Heart left ventricle (tissue), 16 donors: ENCODE data around the gene UBE2M. TPM values are rescaled to one million over a fixed set of nuclear protein-coding genes. Genes with fewer than 3 reads are reported as not detected.
"Not testable (repeated sequence)": the region's sequence is repeated elsewhere in the genome, so short reads cannot be mapped to it uniquely, and the experiment has no call there.

Source experiments
- ATAC-seq, 4 donors: fragments of 200-7000 bp; cut with Tn5 transposase; one replicate each; pipeline ENCODE4 v1.9.1; 2020 to 2022; ENCODE audit warnings: moderate library complexity in 4 of 4, mild to moderate bottlenecking in 3 of 4, moderate number of reproducible peaks in 1 of 4
- DNase-seq, 5 donors: peaks; one replicate each; pipeline ENCODE4 v3.0.0-alpha.2; 2020
- H3K27ac ChIP-seq, 12 donors: fragments of 200-600 bp; sonication (generic) in 4 of 12; one replicate each; pipeline versions ENCODE4 v1.5.0 to v1.8.0; 2016 to 2022; ENCODE audit warnings: mild to moderate bottlenecking in 2 of 12
- H3K27me3 ChIP-seq, 9 donors: fragments of 200-600 bp; sonication (generic) in 2 of 9; one replicate each; pipeline versions ENCODE4 v1.5.1 to v1.8.0; 2016 to 2022; ENCODE audit warnings: mild to moderate bottlenecking in 3 of 9
- H3K36me3 ChIP-seq, 9 donors: fragments of 200-600 bp; sonication (generic) in 2 of 9; one replicate each; pipeline versions ENCODE4 v1.5.0 to v1.8.0; 2018 to 2022; ENCODE audit warnings: mild to moderate bottlenecking in 2 of 9
- H3K4me1 ChIP-seq, 12 donors: fragments of 200-600 bp; sonication (generic) in 4 of 12; one replicate each; pipeline versions ENCODE4 v1.5.0 to v1.8.0; 2016 to 2022; ENCODE audit warnings: mild to moderate bottlenecking in 3 of 12
- H3K4me3 ChIP-seq, 12 donors: fragments of 200-600 bp; sonication (generic) in 4 of 12; one replicate each; pipeline versions ENCODE4 v1.5.0 to v1.8.0; 2017 to 2022; ENCODE audit warnings: mild to moderate bottlenecking in 9 of 12, moderate library complexity in 4 of 12
- H3K9me3 ChIP-seq, 12 donors: fragments of 200-600 bp; sonication (generic) in 4 of 12; one replicate each; pipeline versions ENCODE4 v1.5.0 to v1.8.0; 2016 to 2022; ENCODE audit warnings: mild to moderate bottlenecking in 1 of 12
- POLR2A ChIP-seq, 2 donors: fragments of 450-650 bp; IDR thresholded peaks; one replicate each; pipeline ENCODE4 v1.6.1; 2017; ENCODE audit warnings: antibody characterized with exemption in 2 of 2, mild to moderate bottlenecking in 2 of 2, moderate library complexity in 2 of 2
- WGBS, 4 donors: extraction: QIAGEN DNeasy Blood & Tissue Kit in 2 of 4; methylation state at CpG; one replicate each; pipeline versions ENCODE4 v1.1.5 to v1.1.7; 2013 to 2018; 5-methylcytosine and 5-hydroxymethylcytosine counted together
- intact Hi-C, 10 donors: fragments of 100-400 bp; cut with DNase I; formaldehyde crosslinking; loops; one replicate each; pipeline versions ENCODE4 v1.11.1 to v1.14.2; 2022
- long read RNA-seq, 3 donors: library from polyadenylated mRNA; unstranded; transcript quantifications; one replicate each; pipeline ENCODE4 v2.0.0, GENCODE V29; 2020 to 2021
- polyA plus RNA-seq, 2 donors: library from polyadenylated mRNA; stranded (reverse); fragments of 200-250 nt; gene quantifications; one replicate each; pipeline ENCODE4 v1.2.3, GENCODE V29; 2013
- total RNA-seq, 9 donors: library from RNA; depleted of rRNA in 2 of 9; stranded (reverse); fragments of >200 nt in 2 of 9; fragmentation: NEBNext Ultra II Directional in 3 of 9; extraction: Animal tissue kit (Norgen Biotek cat#: 25700) in 3 of 9; gene quantifications; one replicate each; pipeline versions ENCODE4 v1.1.0 to v1.2.4, GENCODE V29; 2016 to 2023
- TF ChIP-seq, protein P1 (sequence below), 12 donors: fragments of 200-600 bp; sonication (generic) in 4 of 12; IDR thresholded peaks; one replicate each; pipeline versions ENCODE4 v1.5.0 to v1.8.0; 2018 to 2022; ENCODE audit warnings: antibody characterized with exemption in 12 of 12, mild to moderate bottlenecking in 5 of 12
- donor health status: ischemic (EF 13 %, LVEDD 7.1; RV severe dilation, severe dysfunction).
- donor health status: healthy with polysubstance abuse.
- donor health status: DM: no; HTN: yes; CAD: no.
- donor health status: DM: no; HTN: no; CAD: no.
- donor health status: ischemic (EF 25% LVEDD 6.9; RV normal size, moderate dysfunction).
- donor health status: ischemic (EF 25% LVEDD 5.7; RV mildly dilated, moderate dysfunction).
- donor health status: healthy.
- donor health status: DM: yes; HTN: yes; CAD: no.
- donor health status: ischemic (EF 35%, LVEDD 5.7; RV mildly dilated, moderate dysfunction).
- donor health status: nonischemic (EF 11% LVEDD 7.7; RV severe dilation, severe dysfunction).
- donor health status: DM: yes; HTN: yes; CAD: no.
- donor health status: PGD.
- donor health status: ischemic (EF 29% LVEDD 5.4; RV normal size, mild dysfunction).
- donor health status: nonischemic (EF 23%, LVEDD 6.1; RV moderate dilation, normal function).

Gene UBE2M
- total RNA-seq (100 to 1,000 TPM in 6 of 9 donors, 10 to 100 TPM in 3; 35.3 to 139 (median 115) TPM), polyA plus RNA-seq (100 to 1,000 TPM in 1 of 2 donors, 10 to 100 TPM in 1; 64.7 to 114 TPM)
- long read RNA-seq, donor 1, transcript UBE2M-201 (6 exons, 1,508 nt), result major isoform, 184 of 204 reads
- long read RNA-seq, donor 1, partial matches to known transcripts, result 5 of 204 reads
- long read RNA-seq, donor 1, other reads (novel, unspliced or antisense), result 15 of 204 reads
- long read RNA-seq, donor 2, partial matches to known transcripts, result 1 of 5 reads
- long read RNA-seq, donor 2, other reads (novel, unspliced or antisense), result 2 of 5 reads
- long read RNA-seq, donor 3, transcript UBE2M-201 (6 exons, 1,508 nt), result major isoform, 160 of 170 reads
- long read RNA-seq, donor 3, partial matches to known transcripts, result 2 of 170 reads
- long read RNA-seq, donor 3, other reads (novel, unspliced or antisense), result 8 of 170 reads

DNA sequence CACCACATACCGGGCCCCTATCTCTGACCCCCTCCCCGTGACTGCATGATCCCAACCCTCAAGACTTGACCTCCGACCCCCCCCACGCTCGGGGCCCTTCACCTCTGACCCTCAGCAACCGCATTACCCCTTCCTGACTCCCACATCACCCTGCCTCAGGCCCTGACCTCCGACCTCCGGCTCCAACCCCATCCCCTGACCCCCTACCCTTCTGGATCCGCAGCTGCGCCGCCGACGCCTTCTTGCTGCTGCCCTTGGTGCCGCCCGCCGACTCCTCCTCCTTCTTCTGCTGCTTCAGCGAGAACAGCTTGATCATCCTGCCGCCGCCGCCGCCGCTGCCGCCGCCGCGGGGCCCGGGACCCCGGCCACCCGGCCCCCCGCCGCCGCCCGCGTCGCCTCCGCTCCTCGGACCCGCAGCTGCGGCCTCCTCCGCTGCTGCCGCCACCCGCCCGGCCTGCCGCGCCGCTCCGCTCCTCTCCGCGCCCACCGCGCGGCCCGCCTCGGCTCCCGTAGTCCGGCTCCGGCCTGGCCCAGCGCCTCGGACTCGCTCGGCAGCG, at the start of gene UBE2M:
UBE2M (minus strand) TSS at position 546 of the 557 bp plus-strand sequence; CDS start at position 316, 230 bp downstream.
- TF ChIP-seq POLR2A (IDR thresholded peaks at IDR 0.05), result no peak
- TF ChIP-seq, protein P1, sequence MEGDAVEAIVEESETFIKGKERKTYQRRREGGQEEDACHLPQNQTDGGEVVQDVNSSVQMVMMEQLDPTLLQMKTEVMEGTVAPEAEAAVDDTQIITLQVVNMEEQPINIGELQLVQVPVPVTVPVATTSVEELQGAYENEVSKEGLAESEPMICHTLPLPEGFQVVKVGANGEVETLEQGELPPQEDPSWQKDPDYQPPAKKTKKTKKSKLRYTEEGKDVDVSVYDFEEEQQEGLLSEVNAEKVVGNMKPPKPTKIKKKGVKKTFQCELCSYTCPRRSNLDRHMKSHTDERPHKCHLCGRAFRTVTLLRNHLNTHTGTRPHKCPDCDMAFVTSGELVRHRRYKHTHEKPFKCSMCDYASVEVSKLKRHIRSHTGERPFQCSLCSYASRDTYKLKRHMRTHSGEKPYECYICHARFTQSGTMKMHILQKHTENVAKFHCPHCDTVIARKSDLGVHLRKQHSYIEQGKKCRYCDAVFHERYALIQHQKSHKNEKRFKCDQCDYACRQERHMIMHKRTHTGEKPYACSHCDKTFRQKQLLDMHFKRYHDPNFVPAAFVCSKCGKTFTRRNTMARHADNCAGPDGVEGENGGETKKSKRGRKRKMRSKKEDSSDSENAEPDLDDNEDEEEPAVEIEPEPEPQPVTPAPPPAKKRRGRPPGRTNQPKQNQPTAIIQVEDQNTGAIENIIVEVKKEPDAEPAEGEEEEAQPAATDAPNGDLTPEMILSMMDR (IDR thresholded peaks at IDR 0.05), result no peak
- ATAC-seq, result no peak

DNA sequence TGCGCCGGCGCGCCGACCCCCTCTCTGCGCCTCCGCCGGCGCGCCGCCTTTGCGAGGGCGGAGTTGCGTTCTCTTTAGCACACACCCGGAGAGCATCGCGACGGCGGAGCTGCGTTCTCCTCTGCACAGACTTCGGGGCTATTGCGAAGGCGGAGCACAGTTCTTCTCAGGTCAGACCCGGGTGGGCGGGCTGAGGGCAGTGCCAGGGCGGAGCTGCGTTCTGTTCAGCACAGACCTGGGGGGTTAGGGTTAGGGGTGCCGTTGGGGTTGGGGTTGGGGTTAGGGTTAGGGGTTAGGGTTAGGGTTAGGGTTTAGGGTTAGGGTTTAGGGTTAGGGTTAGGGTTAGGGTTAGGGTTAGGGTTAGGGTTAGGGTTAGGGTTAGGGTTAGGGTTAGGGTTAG, 48.8 kb upstream of the UBE2M start:
- H3K4me3 ChIP-seq, DNase-seq, intact Hi-C loops, H3K9me3 ChIP-seq, H3K36me3 ChIP-seq, H3K27me3 ChIP-seq, H3K27ac ChIP-seq, H3K4me1 ChIP-seq: not testable (repeated sequence)
- WGBS, 4 donors, result 84 to 92% (median 88%) methylated on average over 9 to 28 of the region's 28 CpGs
- peak in 2 of 4 donors; percentile 38 to 55 for ATAC-seq

More for the DNA sequence above, at the start of gene UBE2M:
- Histone ChIP-seq H3K4me1 (peaks cover 13 to 73% (median 64%) of the 10 kb centered on the region in 12 donors), H3K36me3 (peaks cover 0 to 26% (median 16%) of the 10 kb centered on the region in 9 donors), H3K27me3 (peaks cover 0 to 14% (median 0%) of the 10 kb centered on the region in 9 donors), H3K9me3 (no peaks in the 10 kb centered on the region), H3K27ac (peak within 1 kb of the TSS; percentile 90 to 100 (median 100)), H3K4me3 (peak within 1 kb of the TSS; percentile 71 to 96 (median 77))
- intact Hi-C loops, result loop anchor here in 2 of 10 donors (2.0 kb wide), 1 partner anchor 15 kb away; the partner anchor contains the start of gene MZF1 (in 2 of the 2)
- peak in 4 of 5 donors; percentile 54 to 79 (median 73) for DNase-seq
- 1% methylated on average over 38 to 62 of the region's 62 CpGs for WGBS, 4 donors

DNA sequence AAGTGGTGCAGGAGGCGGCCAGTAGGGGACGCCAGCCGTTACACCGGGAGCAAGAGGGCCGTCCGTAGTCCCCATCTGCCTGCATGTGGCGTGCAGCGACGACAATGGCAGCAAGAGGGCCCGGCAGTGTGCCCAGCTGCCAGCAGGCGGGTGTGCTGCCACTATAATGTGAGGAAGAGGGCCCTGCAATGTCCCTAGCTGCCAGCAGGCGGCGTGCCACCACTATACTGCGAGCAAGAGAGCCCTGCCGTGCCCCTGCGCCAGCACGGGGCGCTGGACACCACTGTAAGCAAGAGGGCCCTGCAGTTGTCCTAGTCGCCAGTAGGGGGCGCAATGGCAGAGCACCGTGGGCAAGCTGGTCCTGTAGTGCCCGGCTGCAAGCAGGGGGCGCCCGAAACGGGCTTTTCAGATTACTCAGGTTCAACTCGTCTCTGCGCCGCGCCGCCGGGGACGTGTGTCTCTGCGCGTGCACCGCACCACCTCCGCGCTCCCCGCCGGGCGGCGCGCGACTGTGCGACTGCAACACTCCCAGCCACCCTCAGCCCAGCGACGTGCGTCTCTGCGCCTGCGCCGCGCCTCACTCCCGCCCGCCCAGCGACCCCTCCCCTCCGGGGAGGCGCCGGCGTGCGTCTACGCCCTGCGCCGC, 48.0 kb upstream of the UBE2M start:
- H3K27me3 ChIP-seq, ATAC-seq, H3K4me1 ChIP-seq, intact Hi-C loops, H3K27ac ChIP-seq, H3K36me3 ChIP-seq, H3K4me3 ChIP-seq, H3K9me3 ChIP-seq: not testable (repeated sequence)
- peak in 2 of 5 donors; percentile 15 to 24 for DNase-seq
- 76 to 79% (median 77%) methylated on average over 58 to 62 of the region's 62 CpGs for WGBS, 4 donors
- TF ChIP-seq, protein P1 (IDR thresholded peaks at IDR 0.05), result peak in 7 of 12 donors; percentile 10 to 42 (median 28)

DNA sequence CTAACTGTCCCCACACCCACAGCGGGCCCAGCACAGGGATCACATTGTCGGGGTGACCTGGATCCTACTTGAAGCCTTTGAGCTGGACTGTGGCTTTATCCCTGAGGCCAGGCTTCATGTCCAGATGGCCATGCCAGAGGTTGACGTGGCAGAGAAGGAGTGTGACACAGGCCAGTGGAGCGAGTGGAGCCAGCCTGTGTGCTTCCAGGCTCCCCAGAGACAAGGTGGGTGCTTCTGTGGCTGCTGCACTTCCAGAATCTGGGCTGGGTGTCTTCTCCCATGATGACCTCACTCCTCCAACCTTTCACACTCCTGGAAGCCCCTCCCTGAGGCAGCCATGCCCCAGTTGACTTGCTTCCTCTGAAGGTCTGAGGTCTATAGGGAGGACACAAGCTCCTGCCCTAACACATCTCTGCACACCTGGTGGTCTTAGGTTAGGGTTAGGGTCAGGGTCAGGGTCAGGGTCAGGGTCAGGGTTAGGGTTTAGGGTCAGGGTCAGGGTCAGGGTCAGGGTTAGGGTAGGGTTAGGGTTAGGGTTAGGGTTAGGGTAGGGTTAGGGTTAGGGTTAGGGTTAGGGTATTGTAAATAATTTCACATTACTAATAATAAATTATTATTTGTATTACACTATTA, 27.8 kb upstream of the UBE2M start:
- TF ChIP-seq, protein P1 (IDR thresholded peaks at IDR 0.05), result no peak
- no peak for TF ChIP-seq POLR2A (IDR thresholded peaks at IDR 0.05)
- ATAC-seq (peak in 1 of 4 donors; percentile 36), DNase-seq (peak in 1 of 5 donors; percentile 10)
- WGBS, 4 donors, result 93 to 100% (median 94%) methylated on average over 2 to 4 of the region's 4 CpGs
- intact Hi-C loops, result no loop called here
- Histone ChIP-seq H3K27me3 (no peaks in the 10 kb centered on the region), H3K36me3 (peaks cover 0 to 31% (median 22%) of the 10 kb centered on the region in 9 donors), H3K9me3 (no peaks in the 10 kb centered on the region), H3K4me1 (peaks cover 0 to 3% (median 0%) of the 10 kb centered on the region in 12 donors), H3K4me3 (no peak overlapping the region), H3K27ac (no peak overlapping the region)
